NB4 (cell line): ENCODE results near the gene BLOC1S1.

Source experiments
- CTCF ChIP-seq: IDR thresholded peaks from one replicate; pipeline ENCODE4 v1.5.1; 2012; ENCODE audit warnings: low read depth, low read length
- MAX ChIP-seq: IDR thresholded peaks from 2 replicates; pipeline ENCODE4 v1.6.1; 2011; ENCODE audit warnings: low read depth, low read length
- POLR2A ChIP-seq: IDR thresholded peaks from 2 replicates; pipeline ENCODE4 v1.6.1; 2011; ENCODE audit warnings: mild to moderate bottlenecking; ENCODE audit not compliant: insufficient read length; ENCODE audit errors: extremely low read depth

- TF ChIP-seq CTCF (no peak), POLR2A (no peak), MAX (no peak)
Measured at GRCh38 chr12:55736076-55736475, 20.2 kb downstream of the BLOC1S1 start.
